ENCODE measurements around the gene MBD3L3. TPM values are rescaled to one million over a fixed set of nuclear protein-coding genes. Genes with fewer than 3 reads are reported as not detected.
"Not testable (repeated sequence)": the region's sequence is repeated elsewhere in the genome, so short reads cannot be mapped to it uniquely, and the experiment has no call there.

The MBD3L3 gene
- total RNA-seq, result not detected
- not detected for polyA plus RNA-seq (ENCODE audit: insufficient read length in 2 of 2)
- long read RNA-seq, donor 1, result 0 reads
- long read RNA-seq, donor 2, result 0 reads
- long read RNA-seq, donor 3, result 0 reads
- long read RNA-seq, donor 4, result 0 reads

GRCh38 chr19:7058576-7058975 is at the start of gene MBD3L3:
TSS of gene MBD3L3 (minus strand) at chr19:7058676. CDS start at chr19:7058605, 71 bp downstream.
- not testable (repeated sequence) for H3K9me3 ChIP-seq (ENCODE audit: control insufficient read depth, insufficient read depth, low read length); H3K4me3 ChIP-seq (ENCODE audit: low read depth, low read length); DNase-seq (ENCODE audit: low read depth in 4 of 6, low spot score in 6 of 6); H3K27me3 ChIP-seq (ENCODE audit: control insufficient read depth, insufficient read depth, low read length); H3K4me1 ChIP-seq (ENCODE audit: control insufficient read depth, insufficient read depth, low read length); H3K27ac ChIP-seq (ENCODE audit: low read depth, low read length); H3K36me3 ChIP-seq (ENCODE audit: control insufficient read depth, insufficient read depth, low read length)
- no CpG with 5 or more reads among the region's 8 CpGs for WGBS (ENCODE audit: insufficient coverage)

GRCh38 chr19:7106711-7107657 is 48.5 kb upstream of the MBD3L3 start:
- H3K4me1 ChIP-seq (ENCODE audit: control insufficient read depth, insufficient read depth, low read length), result peaks cover 3% of the 10 kb centered on the region
- H3K9me3 ChIP-seq (ENCODE audit: control insufficient read depth, insufficient read depth, low read length), result no peaks in the 10 kb centered on the region
- no peak overlapping the region for H3K27ac ChIP-seq (ENCODE audit: low read depth, low read length)
- no peak for DNase-seq (ENCODE audit: low read depth in 4 of 6, low spot score in 6 of 6)
- no peak overlapping the region for H3K4me3 ChIP-seq (ENCODE audit: low read depth, low read length)
- H3K27me3 ChIP-seq (ENCODE audit: control insufficient read depth, insufficient read depth, low read length), result no peaks in the 10 kb centered on the region
- no peaks in the 10 kb centered on the region for H3K36me3 ChIP-seq (ENCODE audit: control insufficient read depth, insufficient read depth, low read length)
- 85% methylated on average over 10 of the region's 10 CpGs for WGBS (ENCODE audit: insufficient coverage)

GRCh38 chr19:7104747-7105447 is 46.4 kb upstream of the MBD3L3 start:
- no peaks in the 10 kb centered on the region for H3K27me3 ChIP-seq (ENCODE audit: control insufficient read depth, insufficient read depth, low read length)
- DNase-seq (ENCODE audit: low read depth in 4 of 6, low spot score in 6 of 6), result no peak

GRCh38 chr19:7101498-7102253 is 43.2 kb upstream of the MBD3L3 start:
- no peaks in the 10 kb centered on the region for H3K9me3 ChIP-seq (ENCODE audit: control insufficient read depth, insufficient read depth, low read length)
- WGBS (ENCODE audit: insufficient coverage), result 78% methylated on average over 10 of the region's 19 CpGs
- H3K4me3 ChIP-seq (ENCODE audit: low read depth, low read length), result no peak overlapping the region
- no peak overlapping the region for H3K27ac ChIP-seq (ENCODE audit: low read depth, low read length)
- DNase-seq (ENCODE audit: low read depth in 4 of 6, low spot score in 6 of 6), result no peak
- no peaks in the 10 kb centered on the region for H3K27me3 ChIP-seq (ENCODE audit: control insufficient read depth, insufficient read depth, low read length)
- no peaks in the 10 kb centered on the region for H3K36me3 ChIP-seq (ENCODE audit: control insufficient read depth, insufficient read depth, low read length)
- peaks cover 7% of the 10 kb centered on the region for H3K4me1 ChIP-seq (ENCODE audit: control insufficient read depth, insufficient read depth, low read length)

More at GRCh38 chr19:7104747-7105447, 46.4 kb upstream of the MBD3L3 start:
- Histone ChIP-seq H3K36me3 (ENCODE audit: control insufficient read depth, insufficient read depth, low read length) (no peaks in the 10 kb centered on the region), H3K4me1 (ENCODE audit: control insufficient read depth, insufficient read depth, low read length) (peaks cover 3% of the 10 kb centered on the region), H3K27ac (ENCODE audit: low read depth, low read length) (no peak overlapping the region), H3K4me3 (ENCODE audit: low read depth, low read length) (no peak overlapping the region), H3K9me3 (ENCODE audit: control insufficient read depth, insufficient read depth, low read length) (no peaks in the 10 kb centered on the region)

GRCh38 chr19:7099597-7099921 is 41.1 kb upstream of the MBD3L3 start:
- Histone ChIP-seq H3K27ac (ENCODE audit: low read depth, low read length) (peak overlapping the region; percentile 97), H3K4me3 (ENCODE audit: low read depth, low read length) (peak overlapping the region; percentile 75), H3K36me3 (ENCODE audit: control insufficient read depth, insufficient read depth, low read length) (no peaks in the 10 kb centered on the region), H3K4me1 (ENCODE audit: control insufficient read depth, insufficient read depth, low read length) (peaks cover 7% of the 10 kb centered on the region), H3K9me3 (ENCODE audit: control insufficient read depth, insufficient read depth, low read length) (peaks cover 3% of the 10 kb centered on the region), H3K27me3 (ENCODE audit: control insufficient read depth, insufficient read depth, low read length) (no peaks in the 10 kb centered on the region)
- WGBS (ENCODE audit: insufficient coverage), result 0% methylated on average over 6 of the region's 9 CpGs
- no peak for DNase-seq (ENCODE audit: low read depth in 4 of 6, low spot score in 6 of 6)

- WGBS (ENCODE audit: insufficient coverage), result under 1% methylated on average over 77 of the region's 78 CpGs
- DNase-seq (ENCODE audit: low read depth in 4 of 6, low spot score in 6 of 6), result peak; percentile 88 to 99 (median 92)
- Histone ChIP-seq H3K4me3 (ENCODE audit: low read depth, low read length) (peak overlapping the region; percentile 75), H3K4me1 (ENCODE audit: control insufficient read depth, insufficient read depth, low read length) (peaks cover 7% of the 10 kb centered on the region), H3K27me3 (ENCODE audit: control insufficient read depth, insufficient read depth, low read length) (no peaks in the 10 kb centered on the region), H3K36me3 (ENCODE audit: control insufficient read depth, insufficient read depth, low read length) (no peaks in the 10 kb centered on the region), H3K27ac (ENCODE audit: low read depth, low read length) (peak overlapping the region; percentile 97), H3K9me3 (ENCODE audit: control insufficient read depth, insufficient read depth, low read length) (peaks cover 3% of the 10 kb centered on the region)
These were observed 40.5 kb upstream of the MBD3L3 start for GRCh38 chr19:7098701-7099596.

GRCh38 chr19:7098096-7098495 is 39.6 kb upstream of the MBD3L3 start:
- H3K4me1 ChIP-seq (ENCODE audit: control insufficient read depth, insufficient read depth, low read length), result peaks cover 7% of the 10 kb centered on the region
- no peak for DNase-seq (ENCODE audit: low read depth in 4 of 6, low spot score in 6 of 6)
- H3K27me3 ChIP-seq (ENCODE audit: control insufficient read depth, insufficient read depth, low read length), result no peaks in the 10 kb centered on the region
- no peaks in the 10 kb centered on the region for H3K36me3 ChIP-seq (ENCODE audit: control insufficient read depth, insufficient read depth, low read length)
- no peak overlapping the region for H3K27ac ChIP-seq (ENCODE audit: low read depth, low read length)
- no peak overlapping the region for H3K4me3 ChIP-seq (ENCODE audit: low read depth, low read length)
- 100% methylated on average over 1 of the region's 3 CpGs for WGBS (ENCODE audit: insufficient coverage)
- H3K9me3 ChIP-seq (ENCODE audit: control insufficient read depth, insufficient read depth, low read length), result peaks cover 3% of the 10 kb centered on the region

- WGBS (ENCODE audit: insufficient coverage), result 100% methylated on average over 5 of the region's 6 CpGs
- Histone ChIP-seq H3K4me3 (ENCODE audit: low read depth, low read length) (no peak overlapping the region), H3K27ac (ENCODE audit: low read depth, low read length) (no peak overlapping the region), H3K4me1 (ENCODE audit: control insufficient read depth, insufficient read depth, low read length) (no peaks in the 10 kb centered on the region), H3K36me3 (ENCODE audit: control insufficient read depth, insufficient read depth, low read length) (peaks cover 10% of the 10 kb centered on the region), H3K27me3 (ENCODE audit: control insufficient read depth, insufficient read depth, low read length) (no peaks in the 10 kb centered on the region), H3K9me3 (ENCODE audit: control insufficient read depth, insufficient read depth, low read length) (peaks cover 5% of the 10 kb centered on the region)
- DNase-seq (ENCODE audit: low read depth in 4 of 6, low spot score in 6 of 6), result no peak
These were observed 30.5 kb upstream of the MBD3L3 start for GRCh38 chr19:7088999-7089398.

Data from spinal cord (tissue), 10 donors.